NCI-H1694 treated with DMSO at 0.1 percent for 48 hours (cell line): Measurements from ENCODE around the gene CHSY1.

Experiments used
- DNase-seq: peaks from one replicate; lab custom pipeline; 2025; lab: John Stamatoyannopoulos, UW

Gene CHSY1

GRCh38 chr15:101170568-101171350 is 81.1 kb downstream of the CHSY1 start:
- DNase-seq: no peak

DNA sequence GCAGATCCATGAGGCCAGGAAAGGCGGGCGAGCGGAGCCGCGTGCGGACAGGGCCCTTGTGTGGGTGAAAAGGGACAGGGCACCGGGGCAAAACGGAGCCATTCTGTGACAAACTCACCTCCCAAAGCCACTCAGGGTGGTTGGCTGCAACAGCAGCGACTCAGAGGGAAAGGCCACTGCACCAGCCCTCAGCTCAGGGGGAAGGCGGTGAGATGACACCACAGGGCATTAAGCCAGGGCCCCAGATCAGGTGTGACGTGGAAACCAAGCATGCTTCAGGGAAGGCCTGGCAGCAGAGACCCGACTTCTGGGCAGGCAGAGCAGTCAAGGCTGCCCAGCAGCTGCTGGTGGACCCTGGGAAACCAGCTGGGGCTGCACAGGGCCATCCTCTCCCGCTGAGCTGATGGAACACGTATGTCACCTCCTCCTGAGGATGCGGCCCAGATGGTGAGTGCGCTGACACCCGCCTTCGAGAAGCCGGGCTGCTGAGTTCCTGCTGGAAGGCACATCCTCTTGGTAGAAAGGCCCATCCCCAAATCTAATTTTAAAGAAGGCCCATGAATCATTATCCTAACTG is 82.3 kb downstream of the CHSY1 start:
- DNase-seq: no peak

DNA sequence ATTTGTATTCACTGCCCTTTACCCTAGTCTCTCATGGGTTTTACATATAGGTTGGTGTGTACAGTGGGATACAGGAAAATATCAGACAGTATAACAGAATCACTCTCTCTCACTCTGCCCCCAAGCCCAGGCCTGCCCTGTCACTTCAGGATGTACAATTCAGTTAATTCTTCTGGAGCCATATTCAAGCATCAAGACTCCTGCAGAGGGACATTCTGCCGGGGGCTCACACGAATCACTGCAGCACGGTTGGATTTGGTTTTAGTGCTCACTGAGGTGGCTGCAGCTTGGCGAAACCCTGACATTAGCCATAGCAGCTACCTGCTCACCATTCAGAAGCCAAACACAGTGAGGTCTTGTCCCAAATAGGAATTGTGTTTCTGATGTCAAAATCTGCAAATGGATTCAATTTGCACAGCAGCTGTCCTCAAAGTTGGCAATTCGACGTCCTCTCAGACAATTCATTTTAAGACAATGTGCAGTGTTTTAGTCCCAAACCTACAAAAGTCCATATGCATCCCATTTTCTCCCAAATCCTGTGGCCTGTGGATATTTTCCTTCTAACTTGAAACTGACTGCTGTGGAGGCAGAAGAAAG is 82.9 kb downstream of the CHSY1 start:
- no peak for DNase-seq

DNA sequence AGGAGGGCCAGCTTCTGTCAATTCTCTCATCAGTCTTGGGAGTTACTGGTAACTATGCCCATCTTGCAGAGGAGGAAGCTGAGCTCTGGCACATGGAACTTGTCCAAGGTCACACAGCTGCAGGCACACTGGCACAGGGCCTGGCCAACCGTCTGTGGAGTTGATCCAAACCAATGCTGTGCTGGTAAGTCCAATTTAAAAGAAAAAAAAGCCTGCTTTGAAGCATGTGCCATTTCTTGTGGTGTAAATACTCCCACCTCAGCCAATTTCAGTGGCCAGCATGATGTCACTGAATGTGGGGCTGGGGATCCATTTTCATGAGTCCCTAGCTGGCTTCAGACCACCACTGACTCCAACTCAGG is 83.4 kb downstream of the CHSY1 start:
- no peak for DNase-seq

DNA sequence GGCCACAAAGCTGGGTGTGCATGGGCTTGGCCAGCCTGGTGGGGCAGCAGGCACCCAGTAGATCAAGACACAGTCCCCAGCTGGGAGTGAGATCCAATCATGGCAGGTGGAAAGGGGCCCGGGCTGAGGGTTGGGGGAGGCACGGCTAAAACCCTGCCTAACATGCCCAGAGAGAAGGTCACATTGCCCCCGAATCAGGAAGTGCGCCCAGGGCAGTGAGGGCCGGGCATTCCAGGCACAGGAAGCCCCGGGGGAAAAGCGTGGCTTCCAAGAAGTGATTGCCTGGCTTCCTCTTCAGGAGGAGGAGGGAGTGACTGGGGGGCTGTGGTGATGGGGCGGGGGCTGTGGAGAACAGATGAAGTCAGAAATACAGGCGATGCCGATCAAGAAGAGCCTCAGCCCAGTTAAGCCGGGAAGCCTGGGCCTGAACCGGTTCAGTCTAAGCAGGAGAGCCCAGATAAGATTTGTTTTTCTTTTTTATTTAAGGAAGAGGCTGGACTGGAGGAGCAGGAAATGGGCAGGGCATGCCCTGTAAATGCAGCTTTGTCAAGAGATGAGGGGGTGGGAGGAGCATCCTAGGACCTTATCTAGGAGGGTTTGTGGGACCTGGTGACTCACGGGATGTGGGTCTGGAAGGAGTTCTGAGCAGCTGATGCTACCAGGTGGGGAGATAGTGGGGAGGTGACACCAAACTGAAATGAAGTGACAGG is 83.9 kb downstream of the CHSY1 start:
- no peak for DNase-seq

- DNase-seq: no peak
Measured at GRCh38 chr15:101167411-101167752, 84.5 kb downstream of the CHSY1 start.

DNA sequence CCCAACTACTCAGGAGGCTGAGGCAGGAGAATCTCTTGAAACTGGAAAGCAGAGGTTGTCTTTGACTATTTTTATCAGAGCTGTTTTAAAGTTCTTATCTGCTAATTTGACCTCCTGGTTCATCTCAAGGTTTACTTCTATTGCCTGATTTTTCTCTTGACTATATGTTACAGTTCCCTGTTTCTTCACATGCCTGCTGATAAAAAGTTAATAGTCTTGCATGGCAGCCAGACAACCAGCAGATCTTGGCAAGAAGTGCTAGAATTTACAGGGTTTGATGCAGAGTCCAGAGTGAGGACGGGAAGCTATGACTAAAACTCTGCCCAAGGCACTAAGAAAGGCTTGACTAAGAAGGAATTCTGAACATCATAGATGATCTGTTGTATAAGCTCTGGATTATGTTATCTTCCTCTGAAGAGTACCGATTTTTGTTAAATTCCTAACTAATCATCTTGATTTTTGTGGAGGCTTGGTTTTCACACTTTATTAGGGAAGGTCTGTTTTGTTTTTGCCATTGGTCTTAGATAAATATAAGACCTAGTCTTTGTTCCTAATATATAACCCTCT is 85.9 kb downstream of the CHSY1 start:
- DNase-seq: no peak

- DNase-seq: peak; percentile 15
Measured at GRCh38 chr15:101162701-101163483, 89.0 kb downstream of the CHSY1 start.

DNA sequence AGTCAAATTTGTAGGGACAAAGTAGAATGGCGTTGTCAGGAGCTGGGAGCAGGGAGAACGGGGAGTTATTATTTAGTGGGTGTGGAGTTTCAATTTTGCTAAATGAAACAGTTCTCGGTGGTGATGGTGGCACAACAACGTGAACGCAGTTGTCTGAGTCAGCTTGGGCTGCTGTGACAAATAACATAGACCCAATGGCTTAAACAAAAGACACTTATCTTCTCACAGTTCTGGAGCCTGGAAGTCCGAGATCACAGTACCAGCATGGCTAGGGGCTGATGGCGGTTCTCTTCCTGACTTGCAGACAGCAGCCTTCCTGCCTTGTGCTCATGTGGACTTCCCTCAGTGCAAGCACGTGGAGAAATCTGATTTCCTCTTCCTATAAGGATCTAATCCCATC is 90.2 kb downstream of the CHSY1 start:
- DNase-seq: no peak

DNA sequence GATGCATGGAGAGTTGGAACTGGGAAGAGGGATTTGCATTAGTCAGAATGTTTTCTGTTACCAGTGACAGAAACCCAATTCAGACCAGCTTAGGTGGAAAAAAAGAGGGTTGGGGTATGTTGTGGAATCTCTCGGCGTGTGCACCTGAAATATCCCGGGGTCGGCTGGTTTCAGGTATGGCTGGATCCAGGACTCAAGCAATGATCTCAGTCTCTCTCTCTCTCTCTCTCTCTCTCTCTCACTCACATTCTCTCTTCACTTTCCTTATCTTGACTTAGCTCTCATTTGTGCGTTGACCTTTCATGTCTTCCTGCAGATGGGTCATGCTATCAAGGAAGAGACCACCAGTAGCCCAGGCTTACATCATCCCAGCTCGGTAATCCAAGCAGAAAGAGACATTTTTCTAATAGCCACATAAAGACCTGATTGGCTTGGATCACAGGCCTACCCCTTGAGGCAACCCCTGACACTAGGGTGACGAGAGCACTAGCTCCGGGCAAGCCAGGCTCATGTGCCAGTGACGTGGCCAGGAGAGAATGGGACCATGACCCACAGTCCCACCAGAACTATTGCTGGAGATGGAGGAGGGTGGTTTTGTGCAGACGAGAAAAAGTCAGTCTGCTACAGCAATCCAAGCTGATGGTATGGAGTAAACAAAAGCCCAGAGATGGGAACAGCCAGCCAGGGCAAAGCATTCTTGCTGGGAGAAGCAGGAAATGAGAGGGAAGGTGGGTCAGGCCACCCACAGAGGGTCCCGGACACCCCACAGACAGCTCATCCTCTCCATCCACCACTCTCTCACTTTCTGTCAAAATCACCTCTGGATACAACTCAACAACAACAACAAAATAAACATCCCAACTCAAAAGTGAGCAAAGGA is 91.7 kb downstream of the CHSY1 start:
- no peak for DNase-seq

- DNase-seq: no peak
Measured at GRCh38 chr15:101159096-101159935, 92.5 kb downstream of the CHSY1 start.

GRCh38 chr15:101158166-101159095 is 93.4 kb downstream of the CHSY1 start:
- no peak for DNase-seq

DNA sequence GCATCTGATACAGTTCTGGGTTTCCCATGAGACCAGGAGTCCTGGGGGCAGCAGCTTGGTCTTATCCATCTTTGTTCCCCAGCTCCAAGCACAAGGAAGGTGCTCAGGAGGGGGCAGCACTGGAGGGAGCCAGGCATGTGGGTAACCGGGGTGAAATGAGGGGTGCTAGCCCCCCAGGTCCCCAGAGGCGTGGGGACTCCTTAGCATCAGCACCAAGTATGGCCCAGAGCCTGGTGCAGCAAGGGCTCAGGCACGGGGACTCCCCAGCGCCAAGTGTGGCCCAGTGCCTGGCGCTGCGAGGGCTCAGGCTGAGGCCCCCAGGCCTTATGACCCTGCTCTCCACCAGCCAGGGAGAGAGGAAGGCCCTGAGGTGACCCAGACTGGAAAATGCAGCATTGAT is 94.1 kb downstream of the CHSY1 start:
- DNase-seq: no peak

DNA sequence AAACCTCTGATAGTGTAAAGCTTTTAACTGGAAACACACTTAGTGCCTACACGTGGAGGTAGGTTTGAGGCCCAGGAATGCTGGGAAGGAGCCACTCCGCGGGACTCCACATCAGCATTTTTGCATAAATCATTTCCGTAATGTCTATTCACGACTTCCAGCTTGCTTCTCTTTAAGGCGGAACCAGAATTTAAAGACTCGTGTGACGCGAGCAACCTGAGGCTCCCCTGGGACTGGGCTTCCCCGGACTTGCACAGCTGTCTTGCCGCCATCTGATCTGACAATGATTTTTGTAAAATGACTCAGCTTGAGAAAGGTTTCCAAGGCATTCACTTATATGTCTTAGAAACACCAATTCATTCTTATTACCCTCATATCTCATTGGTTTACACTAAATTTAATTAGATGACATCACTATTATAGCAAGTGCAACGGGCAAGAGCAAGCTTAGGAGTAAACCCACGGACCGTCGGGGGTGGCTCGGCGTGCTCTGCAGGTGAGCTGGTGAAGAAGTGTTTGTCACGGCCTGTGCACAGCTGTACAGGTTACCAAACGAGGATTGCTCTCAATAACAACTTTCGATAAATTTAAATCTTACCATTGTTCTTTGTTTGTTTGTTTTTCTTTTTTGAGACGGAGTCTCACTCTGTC is 95.2 kb downstream of the CHSY1 start:
- DNase-seq: no peak

DNA sequence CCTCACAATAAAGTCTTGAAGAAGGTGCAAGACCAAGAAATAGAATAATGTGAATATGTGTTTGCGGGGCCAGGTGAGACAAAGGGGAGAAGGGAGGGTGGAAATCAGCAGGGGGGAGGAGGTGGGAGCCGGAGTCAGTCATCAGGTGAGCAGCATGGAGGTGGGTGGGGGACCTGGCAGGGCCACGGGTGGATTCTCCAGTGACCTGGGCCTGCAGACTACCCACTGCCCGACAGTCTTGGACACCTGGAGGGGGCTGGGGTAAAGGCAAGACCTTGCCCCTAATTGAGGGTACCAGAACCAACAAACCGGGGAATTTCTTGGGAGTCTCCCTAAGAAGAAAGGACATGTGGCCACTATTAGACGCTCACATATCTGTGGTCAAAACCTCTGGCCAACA is 95.8 kb downstream of the CHSY1 start:
- DNase-seq: no peak

GRCh38 chr15:101153801-101154656 is 97.8 kb downstream of the CHSY1 start:
- DNase-seq: no peak

- no peak for DNase-seq
Measured at GRCh38 chr15:101152914-101153313, 98.9 kb downstream of the CHSY1 start.
